GM06990 (cell line): ENCODE results near the gene NBPF14.
"Not testable (repeated sequence)": the region's sequence is repeated elsewhere in the genome, so short reads cannot be mapped to it uniquely, and the experiment has no call there.

ENCODE experiments used
- DNase-seq: peaks from one replicate; pipeline ENCODE4 v3.0.0-alpha.2; 2011; ENCODE audit not compliant: insufficient read length; ENCODE audit errors: extremely low read depth
- H3K27me3 ChIP-seq: replicated peaks from 2 replicates; pipeline ENCODE4 v1.6.0; 2011; ENCODE audit warnings: low read length; ENCODE audit not compliant: control insufficient read depth, insufficient read depth
- H3K36me3 ChIP-seq: 2 replicates; pipeline ENCODE4 v1.5.1; 2011; ENCODE audit warnings: low read length; ENCODE audit not compliant: control insufficient read depth, insufficient read depth
- H3K4me3 ChIP-seq: replicated peaks from 2 replicates; pipeline ENCODE4 v1.5.1; 2011; ENCODE audit warnings: low read depth, mild to moderate bottlenecking, control low read depth, low read length

NBPF14 gene

DNA sequence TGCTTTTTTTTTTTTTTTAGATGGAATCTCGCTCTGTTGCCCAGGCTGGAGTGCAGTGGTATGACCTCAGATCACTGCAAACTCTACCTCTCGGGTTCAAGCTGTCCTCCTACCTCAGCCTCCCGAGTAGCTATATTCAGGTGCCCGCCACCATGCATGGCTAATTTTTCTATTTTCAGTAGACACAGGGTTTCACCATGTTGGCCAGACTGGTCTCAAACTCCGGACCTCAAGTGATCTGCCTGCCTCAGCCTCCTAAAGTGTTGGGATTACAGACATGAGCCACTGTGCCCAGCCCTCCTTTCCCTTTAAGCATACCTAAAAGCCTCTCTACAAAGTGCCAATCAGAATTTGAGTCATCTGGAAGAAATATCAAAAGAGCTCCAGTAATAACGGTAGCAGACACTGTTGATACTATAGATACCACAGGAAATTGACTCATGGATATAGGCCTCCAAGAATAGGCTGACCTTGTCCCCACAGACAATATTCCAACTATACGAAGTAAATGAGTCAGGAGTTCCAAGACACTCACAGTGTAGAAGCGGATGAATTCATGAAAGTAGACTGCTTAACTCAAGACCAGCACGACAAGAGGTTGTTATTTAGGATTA is 83.1 kb downstream of the NBPF14 start:
- H3K4me3 ChIP-seq, DNase-seq, H3K27me3 ChIP-seq, H3K36me3 ChIP-seq: not testable (repeated sequence)

DNA sequence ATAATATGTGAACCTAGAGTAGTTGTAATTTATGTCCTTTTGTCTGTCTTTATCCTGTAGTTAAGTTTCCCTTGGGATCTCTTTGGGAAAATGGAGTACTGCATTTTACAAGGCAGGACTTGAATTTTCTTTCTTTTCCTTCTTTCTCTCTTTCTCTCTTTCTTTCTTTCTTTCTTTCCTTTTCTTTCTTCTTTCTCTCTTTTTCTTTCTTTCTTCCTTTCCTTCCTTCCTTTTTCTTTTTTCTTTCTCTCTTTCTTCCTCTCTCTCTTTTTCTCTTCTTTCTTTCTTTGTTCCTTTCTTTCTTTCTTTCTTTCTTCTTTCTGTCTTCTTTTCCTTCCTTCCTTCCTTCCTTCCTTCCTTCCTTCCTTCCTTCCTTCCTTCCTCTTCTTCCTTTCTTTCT is 101.9 kb downstream of the NBPF14 start:
- H3K4me3 ChIP-seq, H3K36me3 ChIP-seq, DNase-seq, H3K27me3 ChIP-seq: not testable (repeated sequence)

DNA sequence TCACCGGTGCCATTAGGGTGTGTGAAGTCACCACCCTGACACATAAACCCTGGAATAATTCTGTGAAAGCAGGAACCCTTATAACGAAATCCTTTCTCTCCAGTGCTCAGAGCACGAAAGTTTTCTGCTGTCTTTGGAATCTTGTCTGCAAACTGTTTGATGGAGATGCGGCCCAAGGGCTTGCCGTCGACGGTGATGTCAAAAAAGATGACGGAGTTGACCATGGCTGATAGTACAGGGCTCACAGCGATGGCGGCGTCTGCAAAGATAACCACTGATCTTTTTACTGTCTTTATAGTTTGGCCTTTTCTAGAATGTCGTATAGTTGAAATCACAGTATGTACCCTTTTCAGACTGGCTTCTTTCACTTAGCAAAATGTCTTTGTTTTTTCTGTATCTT is 112.8 kb downstream of the NBPF14 start, which contains the start of gene PPIAL4G:
PPIAL4G (minus strand) TSS at position 274 of the 400 bp plus-strand sequence; CDS start at position 224, 50 bp downstream.
- not testable (repeated sequence) for DNase-seq, H3K4me3 ChIP-seq, H3K27me3 ChIP-seq, H3K36me3 ChIP-seq
